RWPE2 (cell line): Measurements from ENCODE around the gene BICRAL.
"Not testable (repeated sequence)": the region's sequence is repeated elsewhere in the genome, so short reads cannot be mapped to it uniquely, and the experiment has no call there.

ENCODE experiments used
- ATAC-seq: fragments of 200-7000 bp; cut with Tn5 transposase; 3 replicates; pipeline ENCODE4 v1.9.1; 2021; ENCODE audit warnings: low read depth
- DNase-seq: peaks from one replicate; pipeline ENCODE4 v3.0.0-alpha.2; 2020; ENCODE audit warnings: low spot score
- H3K27ac ChIP-seq: fragments of 450-650 bp; 2 replicates; pipeline ENCODE4 v1.5.1; 2017; ENCODE audit warnings: mild to moderate bottlenecking; ENCODE audit not compliant: poor library complexity, severe bottlenecking
- H3K27me3 ChIP-seq: fragments of 250-450 bp; sonication (Bioruptor Pico); 2 replicates; pipeline ENCODE4 v1.5.1; 2021; ENCODE audit warnings: mild to moderate bottlenecking, moderate library complexity; ENCODE audit not compliant: insufficient read depth, poor library complexity, severe bottlenecking
- H3K36me3 ChIP-seq: fragments of 250-450 bp; sonication (Bioruptor Pico); 2 replicates; pipeline ENCODE4 v1.5.1; 2020; ENCODE audit warnings: low read depth, mild to moderate bottlenecking, moderate library complexity
- H3K4me1 ChIP-seq: fragments of 250-450 bp; sonication (Bioruptor Pico); 2 replicates; pipeline ENCODE4 v1.5.1; 2021; ENCODE audit warnings: mild to moderate bottlenecking, moderate library complexity; ENCODE audit not compliant: insufficient read depth, poor library complexity, severe bottlenecking
- H3K4me3 ChIP-seq: fragments of 250-450 bp; sonication (Bioruptor Pico); 2 replicates; pipeline ENCODE4 v1.5.1; 2021; ENCODE audit warnings: mild to moderate bottlenecking, moderate library complexity; ENCODE audit not compliant: severe bottlenecking
- H3K9me3 ChIP-seq: fragments of 250-450 bp; sonication (Bioruptor Pico); 2 replicates; pipeline ENCODE4 v1.5.1; 2021; ENCODE audit warnings: mild to moderate bottlenecking, moderate library complexity; ENCODE audit not compliant: severe bottlenecking
- CTCF ChIP-seq: fragments of 450-650 bp; IDR thresholded peaks from one replicate; pipeline ENCODE4 v1.5.1; 2017; ENCODE audit warnings: mild to moderate bottlenecking, moderate library complexity; ENCODE audit not compliant: poor library complexity, severe bottlenecking

Gene BICRAL

GRCh38 chr6:42771741-42772100 lies 10.1 kb upstream of the BICRAL start:
- DNase-seq, result no peak
- no peaks in the 10 kb centered on the region for H3K4me1 ChIP-seq
- H3K27me3 ChIP-seq, result no peaks in the 10 kb centered on the region
- no peaks in the 10 kb centered on the region for H3K9me3 ChIP-seq
- no peaks in the 10 kb centered on the region for H3K36me3 ChIP-seq
- no peak for ATAC-seq
- H3K4me3 ChIP-seq, result no peak overlapping the region
- H3K27ac ChIP-seq, result no peak overlapping the region
- TF ChIP-seq CTCF, result no peak

DNA sequence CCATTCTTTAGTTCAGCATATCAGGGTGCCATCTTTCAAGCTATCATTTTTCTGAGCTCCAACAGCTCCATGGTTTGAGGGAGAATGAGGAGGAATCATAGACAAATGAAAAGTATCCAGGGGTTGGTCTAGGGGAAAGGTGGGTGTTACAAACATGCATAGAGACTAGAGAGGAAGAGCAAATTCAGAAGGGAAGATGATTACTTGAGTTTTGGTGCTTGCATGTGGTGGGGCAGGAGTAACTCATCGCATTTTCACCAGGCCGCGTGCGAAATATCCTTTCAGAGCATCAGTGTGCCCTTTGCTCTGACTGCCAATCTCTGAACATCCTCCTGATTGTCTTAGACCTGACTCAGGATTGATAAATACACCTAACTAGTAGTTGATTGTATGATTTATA lies 7.7 kb upstream of the BICRAL start:
- no peaks in the 10 kb centered on the region for H3K27me3 ChIP-seq
- ATAC-seq (no peak), DNase-seq (no peak)
- peaks cover 9% of the 10 kb centered on the region for H3K4me1 ChIP-seq
- no peak overlapping the region for H3K4me3 ChIP-seq
- 0 out of 2 replicates have a peak, but pooled peaks cover 3% of the 10 kb centered on the region for H3K36me3 ChIP-seq
- H3K27ac ChIP-seq, result no peak overlapping the region
- TF ChIP-seq CTCF, result no peak
- H3K9me3 ChIP-seq, result no peaks in the 10 kb centered on the region

- not testable (repeated sequence) for H3K27ac ChIP-seq, DNase-seq, H3K9me3 ChIP-seq, H3K36me3 ChIP-seq, H3K27me3 ChIP-seq, ATAC-seq, H3K4me3 ChIP-seq, H3K4me1 ChIP-seq
These were observed 6.9 kb upstream of the BICRAL start for GRCh38 chr6:42774821-42775487.

DNA sequence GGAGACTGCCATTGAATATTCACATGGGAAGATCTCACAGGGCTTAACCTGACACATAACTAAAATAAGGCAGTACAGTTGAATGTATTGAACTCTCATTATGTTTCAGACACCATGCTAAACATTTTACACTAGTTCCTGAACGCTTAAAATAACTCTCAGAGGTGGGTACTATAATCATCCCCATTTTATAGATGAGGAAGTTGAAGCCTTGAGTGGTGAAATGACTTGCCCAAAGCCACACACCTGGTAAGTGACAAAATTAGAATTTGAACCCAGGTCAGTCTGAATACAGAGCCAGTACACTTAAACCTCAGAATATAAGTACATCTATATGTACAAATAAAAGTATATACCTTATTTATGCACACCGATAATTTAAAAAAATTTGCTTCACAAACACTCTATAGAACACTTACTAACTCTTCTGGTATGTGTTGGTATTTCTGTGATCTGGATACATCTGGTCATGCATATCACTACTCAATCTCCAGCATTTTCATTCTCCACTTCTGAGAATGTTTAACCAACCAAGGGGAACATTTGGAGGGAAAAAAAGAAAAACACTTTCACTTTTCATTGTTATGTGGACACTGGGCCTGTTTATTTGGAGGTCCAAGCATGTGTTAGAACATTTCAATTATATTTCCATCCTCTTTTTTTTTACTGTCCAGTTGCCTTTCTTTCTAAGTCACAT lies 4.6 kb upstream of the BICRAL start:
- Histone ChIP-seq H3K27me3 (no peaks in the 10 kb centered on the region), H3K9me3 (no peaks in the 10 kb centered on the region), H3K36me3 (0 out of 2 replicates have a peak, but pooled peaks cover 3% of the 10 kb centered on the region), H3K4me1 (peaks cover 16% of the 10 kb centered on the region), H3K4me3 (no peak overlapping the region), H3K27ac (no peak overlapping the region)
- peak; percentile 50; the same call in 1 of the 3 replicates for ATAC-seq
- DNase-seq, result no peak
- no peak for TF ChIP-seq CTCF

DNA sequence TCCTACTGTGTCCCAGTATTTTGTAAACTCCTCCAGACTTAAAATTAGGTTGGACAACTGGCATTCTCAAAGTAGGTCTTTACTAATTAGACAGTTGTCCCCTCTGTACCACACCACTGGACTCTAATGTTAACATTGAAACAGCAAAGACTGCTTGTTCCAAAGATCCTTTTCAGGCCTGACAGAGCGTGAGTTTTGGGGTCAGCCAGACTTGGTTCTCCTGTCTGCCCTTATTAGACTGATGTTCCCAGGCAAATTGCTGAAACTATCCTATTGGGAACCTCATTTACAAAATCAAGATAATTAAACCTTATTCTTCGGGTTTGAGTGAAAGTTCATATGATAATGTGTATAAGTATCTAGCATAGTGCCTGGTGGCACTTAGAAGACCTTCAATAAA lies 3.7 kb upstream of the BICRAL start:
- H3K4me1 ChIP-seq, result peaks cover 16% of the 10 kb centered on the region
- H3K27me3 ChIP-seq, result no peaks in the 10 kb centered on the region

More for the DNA sequence above, 3.7 kb upstream of the BICRAL start:
- 0 out of 2 replicates have a peak, but pooled peaks cover 3% of the 10 kb centered on the region for H3K36me3 ChIP-seq
- DNase-seq (no peak), ATAC-seq (no peak)
- no peak overlapping the region for H3K27ac ChIP-seq
- no peak overlapping the region for H3K4me3 ChIP-seq
- H3K9me3 ChIP-seq, result no peaks in the 10 kb centered on the region
- TF ChIP-seq CTCF, result no peak
